Stimulated activated CD4-positive, alpha-beta T cell treated with anti-CD3 and anti-CD28 coated beads, Interleukin-4, amount 100 ng/mL, for 24 hours (primary cell): ENCODE data around the gene YTHDF1.
"Not testable (repeated sequence)": the region's sequence is repeated elsewhere in the genome, so short reads cannot be mapped to it uniquely, and the experiment has no call there.

ENCODE experiments used
- DNase-seq: peaks from one replicate; pipeline ENCODE4 v3.0.0-alpha.2; 2020

The YTHDF1 gene

DNA sequence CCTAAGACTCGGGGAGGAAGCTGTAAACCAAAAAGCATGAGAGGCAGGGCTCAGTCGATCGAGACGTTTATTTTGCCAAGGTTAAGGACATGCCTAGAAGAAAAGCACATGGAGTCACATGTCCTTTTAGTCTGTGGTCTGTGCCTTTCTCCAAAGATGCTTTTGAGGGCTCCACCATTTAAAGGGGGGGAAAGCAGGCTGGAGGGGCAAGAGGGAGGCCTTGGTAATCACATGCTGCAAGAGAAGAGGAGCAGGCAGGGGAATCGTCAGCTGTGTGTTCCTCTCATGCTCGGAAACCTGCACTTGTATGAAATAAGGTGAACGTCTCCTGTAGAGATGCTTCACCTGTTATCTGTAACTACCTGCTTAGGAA lies 9.1 kb upstream of the YTHDF1 start:
- no peak for DNase-seq

DNA sequence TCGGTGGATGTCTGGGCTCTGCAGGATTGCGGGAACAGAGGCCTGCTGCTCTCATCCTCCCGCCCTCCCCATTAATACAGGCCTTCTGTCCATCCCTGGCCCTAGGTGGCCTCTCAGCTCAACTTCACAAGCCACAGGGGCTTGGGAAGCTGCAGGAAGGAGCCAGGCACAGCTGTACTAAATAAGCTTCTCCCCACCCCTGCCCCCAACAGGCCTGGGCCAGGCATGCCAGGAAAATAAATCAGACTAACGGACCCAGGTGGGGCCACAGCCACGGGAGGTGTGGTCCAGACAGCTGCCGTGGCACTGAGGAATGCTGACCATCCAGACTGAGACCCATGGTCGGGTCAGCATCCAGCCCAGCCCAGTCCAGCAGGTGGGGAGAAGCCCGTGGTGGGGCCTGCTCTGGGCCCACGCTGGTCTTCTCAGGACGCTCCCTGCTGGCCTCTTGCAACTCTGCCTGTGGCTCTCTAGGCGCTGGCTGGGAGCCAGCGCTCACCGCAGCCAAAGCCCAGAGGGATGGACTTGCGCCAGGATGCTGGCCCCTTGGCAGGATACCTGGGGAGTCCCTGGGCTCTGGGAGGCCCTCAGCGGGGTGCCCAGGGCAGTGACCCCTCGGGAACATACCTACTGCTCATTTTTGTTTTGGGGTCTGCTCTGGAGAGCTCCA lies 8.6 kb upstream of the YTHDF1 start:
- no peak for DNase-seq

DNA sequence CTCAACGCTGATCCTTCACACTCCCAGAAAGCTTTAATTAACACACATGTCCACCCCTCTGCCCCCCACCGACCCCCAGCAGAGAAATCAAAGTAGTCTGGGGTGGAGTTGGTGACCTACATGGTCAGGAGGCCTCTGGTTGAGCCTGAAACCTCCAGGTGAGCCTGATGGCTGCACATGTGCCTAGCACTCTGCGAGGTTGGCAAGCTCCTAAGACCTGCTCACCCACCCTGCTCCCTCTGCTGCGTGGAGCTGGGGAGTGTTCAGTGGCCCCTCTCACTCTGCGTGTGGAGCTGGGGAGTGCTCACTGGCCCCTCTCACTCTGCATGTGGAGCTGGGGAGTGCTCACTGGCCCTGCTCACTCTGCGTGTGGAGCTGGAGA lies 7.9 kb upstream of the YTHDF1 start:
- DNase-seq, result no peak

GRCh38 chr20:63223121-63223825 lies 7.3 kb upstream of the YTHDF1 start:
- peak; percentile 57 for DNase-seq

DNA sequence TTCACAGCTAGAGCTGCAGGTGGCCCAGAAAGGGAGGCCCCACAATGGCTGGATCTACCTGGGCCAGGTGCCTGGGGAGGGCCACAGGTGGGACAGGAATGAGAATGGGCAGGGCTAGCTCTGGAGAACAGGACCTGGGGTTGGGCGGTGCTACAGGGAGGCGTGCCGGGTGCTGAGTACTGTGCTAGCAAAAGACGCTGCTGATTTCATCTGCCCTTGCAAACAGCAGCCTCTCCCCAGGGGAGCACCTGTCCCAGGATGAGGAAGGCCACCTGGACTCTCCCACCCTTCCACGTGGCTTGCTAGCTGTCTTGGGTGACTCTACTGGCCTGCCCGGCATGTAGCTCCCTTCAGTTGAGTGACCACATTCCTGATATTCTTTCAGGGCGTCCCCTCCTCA lies 6.6 kb upstream of the YTHDF1 start:
- DNase-seq, result no peak

DNA sequence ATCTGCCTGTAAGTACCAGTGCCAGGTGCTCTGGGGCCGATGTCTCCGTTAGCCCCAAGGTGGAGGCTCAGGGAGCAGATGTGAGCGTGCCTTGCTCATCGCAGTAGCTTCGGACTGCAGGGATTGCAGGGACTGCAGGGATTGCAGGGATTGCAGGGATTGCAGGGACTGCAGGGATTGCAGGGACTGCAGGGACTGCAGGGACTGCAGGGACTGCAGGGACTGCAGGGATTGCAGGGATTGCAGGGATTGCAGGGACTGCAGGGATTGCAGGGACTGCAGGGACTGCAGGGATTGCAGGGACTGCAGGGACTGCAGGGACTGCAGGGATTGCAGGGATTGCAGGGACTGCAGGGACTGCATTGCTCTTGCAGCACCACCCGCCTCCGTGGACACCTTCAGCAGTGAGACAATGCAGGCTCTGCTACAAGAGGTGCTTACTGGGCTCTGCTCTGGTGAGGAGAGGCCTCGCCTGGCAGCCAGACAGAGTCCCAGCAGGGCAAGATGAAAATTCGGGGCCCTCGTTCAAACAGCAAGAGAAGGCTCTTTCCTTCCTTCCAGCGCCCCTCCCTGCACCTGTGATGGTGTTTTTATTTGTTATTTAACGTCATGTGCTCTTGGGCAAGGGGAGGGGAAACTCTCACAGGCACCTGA lies 5.6 kb upstream of the YTHDF1 start:
- DNase-seq, result not testable (repeated sequence)

GRCh38 chr20:63220696-63221399 lies 4.9 kb upstream of the YTHDF1 start:
- no peak for DNase-seq

DNA sequence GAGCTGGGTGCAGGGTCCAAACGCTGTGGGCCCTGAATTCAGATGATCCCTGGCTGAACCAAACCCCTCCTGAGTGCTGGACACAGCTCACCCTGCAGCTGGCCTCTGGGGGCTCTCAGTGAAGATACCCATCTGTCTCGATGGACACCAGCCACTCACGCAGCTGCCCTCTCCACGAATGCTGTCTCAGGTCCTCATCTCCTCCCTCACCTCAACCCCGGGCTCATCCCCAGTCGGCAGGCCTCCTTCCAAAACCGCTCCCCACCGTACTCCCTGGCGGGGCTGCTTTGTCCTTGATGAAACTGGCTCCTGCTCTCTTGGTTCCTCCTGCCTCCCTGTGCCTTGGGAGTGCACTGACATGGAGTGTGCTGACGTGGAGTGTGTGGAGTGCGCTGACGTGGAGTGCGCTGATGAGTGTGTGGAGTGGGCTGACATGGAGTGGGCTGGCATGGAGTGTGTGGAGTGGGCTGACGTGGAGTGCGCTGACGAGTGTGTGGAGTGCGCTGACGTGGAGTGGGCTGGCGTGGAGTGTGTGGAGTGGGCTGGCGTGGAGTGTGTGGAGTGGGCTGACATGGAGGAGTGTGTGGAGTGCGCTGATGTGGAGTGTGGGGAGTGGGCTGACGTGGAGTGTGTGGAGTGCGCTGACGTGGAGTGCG lies 4.1 kb upstream of the YTHDF1 start:
- DNase-seq, result no peak

GRCh38 chr20:63219447-63219821 lies 3.5 kb upstream of the YTHDF1 start:
- DNase-seq, result no peak

- no peak for DNase-seq
These were observed 2.9 kb upstream of the YTHDF1 start for GRCh38 chr20:63218701-63219446.

GRCh38 chr20:63217706-63218105 lies 1.8 kb upstream of the YTHDF1 start:
- DNase-seq, result no peak

GRCh38 chr20:63216849-63217471 lies 1.0 kb upstream of the YTHDF1 start:
- no peak for DNase-seq

DNA sequence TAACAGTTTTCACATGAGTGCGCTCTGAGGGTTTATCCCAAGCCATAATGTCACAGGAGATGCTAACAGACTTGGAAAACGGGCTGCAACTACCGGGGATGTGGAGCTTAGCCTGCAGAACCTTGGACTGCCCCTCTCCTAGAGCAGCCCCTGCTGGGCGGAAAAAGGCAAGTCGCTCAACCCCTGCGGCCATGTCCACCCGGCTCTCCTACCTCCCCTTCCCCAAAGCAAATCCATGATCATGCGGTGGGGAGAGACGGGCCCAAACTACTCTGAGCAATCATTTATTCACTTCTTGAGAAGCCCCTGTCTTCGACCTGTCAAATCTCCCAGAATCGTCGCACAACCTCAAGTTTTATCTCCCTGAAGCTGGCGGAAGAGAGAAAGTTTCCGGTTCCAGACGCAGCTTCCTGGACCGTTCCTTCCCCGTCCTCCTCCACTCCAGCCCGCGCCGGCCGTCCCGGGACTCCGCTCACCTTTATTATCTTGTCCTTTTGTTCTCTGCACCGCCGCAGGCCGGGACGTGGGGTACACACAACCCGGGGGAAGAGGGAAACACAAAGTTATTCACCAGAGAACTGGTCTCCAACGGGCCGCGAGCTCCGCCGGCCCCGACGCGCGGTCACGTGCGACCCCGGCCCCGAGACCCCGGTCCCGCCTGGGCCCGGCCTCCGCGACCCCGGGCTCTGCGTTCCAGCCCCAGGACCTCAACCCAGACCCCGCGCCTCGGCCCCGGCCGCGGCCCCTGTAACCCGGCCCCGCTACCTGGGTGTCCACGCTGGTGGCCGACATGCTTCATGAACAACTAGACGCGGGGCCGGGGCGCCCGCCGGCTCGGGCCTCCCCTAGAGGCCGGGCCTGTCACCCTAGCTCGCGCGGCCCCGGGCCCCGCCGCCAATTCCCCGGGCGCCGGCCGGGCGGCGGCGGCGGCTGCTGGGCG lies 560 bp downstream of the YTHDF1 start:
- DNase-seq, result peak; percentile 24

GRCh38 chr20:63214514-63214913 lies 1.4 kb downstream of the YTHDF1 start:
- DNase-seq, result no peak

- DNase-seq, result no peak
These were observed 3.1 kb downstream of the YTHDF1 start for GRCh38 chr20:63212792-63213191.

GRCh38 chr20:63212393-63212730 lies 3.6 kb downstream of the YTHDF1 start:
- no peak for DNase-seq

DNA sequence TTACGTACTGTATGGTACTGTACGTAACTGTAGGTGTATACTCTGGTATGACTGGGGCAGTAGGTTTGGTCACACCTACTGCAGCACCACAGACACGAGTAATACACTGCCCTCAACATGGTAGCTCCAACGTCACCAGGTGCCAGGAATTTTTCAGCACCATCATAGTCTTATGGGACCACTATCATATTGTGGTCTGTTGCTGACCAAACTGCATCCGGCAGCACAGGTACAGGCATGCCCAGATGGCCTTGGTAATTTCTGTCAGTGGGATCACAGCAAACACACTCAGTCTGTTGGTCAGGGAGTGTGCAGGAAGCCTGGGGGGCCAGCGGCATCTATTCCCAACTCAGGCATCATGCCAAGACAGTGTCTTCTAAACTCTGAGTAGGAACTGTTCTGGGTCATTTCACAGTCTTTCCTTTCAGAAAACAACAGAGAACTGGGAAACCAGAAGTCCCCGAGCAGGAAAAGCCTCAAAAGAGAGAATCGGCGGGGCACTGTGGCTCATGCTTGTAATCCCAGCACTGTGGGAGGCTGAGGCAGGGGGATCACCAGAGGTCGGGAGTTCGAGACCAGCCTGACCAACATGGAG lies 5.8 kb downstream of the YTHDF1 start:
- no peak for DNase-seq

- DNase-seq, result no peak
These were observed 7.5 kb downstream of the YTHDF1 start for GRCh38 chr20:63208346-63208909.

DNA sequence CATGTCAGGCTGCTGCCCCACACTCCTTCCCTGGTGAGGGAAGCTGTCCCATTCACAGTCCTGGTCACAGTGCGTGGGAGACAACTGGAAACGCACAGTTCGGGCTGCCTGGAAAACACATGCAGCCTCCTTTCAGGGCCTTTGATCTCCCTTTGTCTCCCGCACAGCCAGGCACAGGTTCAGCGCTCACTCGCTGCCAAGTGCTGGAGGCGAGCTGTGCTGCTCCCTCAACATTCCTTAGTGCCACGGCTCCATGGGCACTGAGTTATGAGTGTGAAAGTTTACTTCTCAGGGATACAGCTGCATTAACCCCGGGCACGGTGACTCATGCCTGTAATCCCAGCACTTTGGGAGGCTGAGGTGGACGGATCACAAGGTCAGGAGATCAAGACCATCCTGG lies 9.1 kb downstream of the YTHDF1 start:
- no peak for DNase-seq

GRCh38 chr20:63205896-63206295 lies 10.0 kb downstream of the YTHDF1 start:
- DNase-seq, result no peak
